GM19395 (cell line): ENCODE measurements around the gene EGR4.

Experiments used
- ATAC-seq: cut with Tn5 transposase; IDR thresholded peaks from one replicate; pipeline ENCODE4 v1.9.1; 2021; ENCODE audit warnings: mild to moderate bottlenecking, moderate library complexity; ENCODE audit not compliant: unreplicated experiment

Gene EGR4

DNA sequence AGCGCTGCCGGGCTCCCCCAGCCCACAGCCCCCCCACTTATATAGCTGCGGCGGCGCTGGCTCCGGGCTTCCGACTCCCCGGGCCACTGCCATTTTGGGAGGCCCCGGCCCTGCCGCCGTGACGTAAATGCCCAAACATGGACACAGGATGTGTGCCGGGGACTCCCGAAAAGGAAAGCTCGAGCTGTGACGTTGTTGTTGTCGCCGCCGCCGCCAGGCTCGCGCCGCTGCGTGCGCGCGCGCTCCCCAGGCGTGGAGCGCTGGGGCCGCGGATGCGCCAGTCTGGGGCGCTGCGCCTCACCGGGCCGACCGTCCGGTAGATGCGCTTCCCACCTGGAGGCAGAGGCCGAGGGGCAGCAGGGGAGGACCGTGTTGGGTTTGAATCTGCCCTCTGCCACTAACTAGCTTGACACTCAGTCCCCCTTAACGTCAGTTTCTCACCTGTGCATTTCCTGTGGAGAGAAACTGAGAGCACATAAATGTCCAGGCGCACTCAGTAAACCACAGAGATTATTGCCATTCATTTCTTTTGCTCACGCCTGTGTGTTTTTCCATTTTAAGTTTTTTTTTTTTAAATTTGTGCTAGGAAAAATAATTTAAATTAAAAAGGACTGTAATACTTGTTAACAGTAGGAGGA is at the start of gene EGR4:
TSS of gene EGR4 (minus strand) at position 15 of the 638 bp plus-strand sequence. CDS start 231 bp downstream, outside the sequence.
- peak; percentile 86 for ATAC-seq

DNA sequence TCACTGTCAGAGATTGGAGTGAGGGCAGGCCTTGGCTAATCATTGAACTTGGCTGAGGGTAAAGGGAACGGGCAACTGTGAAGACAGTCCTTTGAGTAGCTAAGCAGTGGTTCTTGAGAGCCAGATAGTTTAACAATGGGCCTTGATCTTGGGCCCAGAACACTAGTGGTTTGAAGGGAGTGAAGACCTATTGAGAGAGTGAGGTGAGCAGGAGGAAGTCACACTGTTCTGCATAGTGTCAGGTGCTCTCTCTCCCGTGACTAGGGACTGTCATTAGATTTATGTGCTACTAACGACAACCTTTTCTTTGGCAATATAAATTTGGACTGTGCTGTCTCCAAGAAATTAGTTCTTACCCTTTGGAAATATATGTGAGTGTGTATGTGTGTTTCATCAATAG is 47.7 kb upstream of the EGR4 start:
- ATAC-seq: no peak

DNA sequence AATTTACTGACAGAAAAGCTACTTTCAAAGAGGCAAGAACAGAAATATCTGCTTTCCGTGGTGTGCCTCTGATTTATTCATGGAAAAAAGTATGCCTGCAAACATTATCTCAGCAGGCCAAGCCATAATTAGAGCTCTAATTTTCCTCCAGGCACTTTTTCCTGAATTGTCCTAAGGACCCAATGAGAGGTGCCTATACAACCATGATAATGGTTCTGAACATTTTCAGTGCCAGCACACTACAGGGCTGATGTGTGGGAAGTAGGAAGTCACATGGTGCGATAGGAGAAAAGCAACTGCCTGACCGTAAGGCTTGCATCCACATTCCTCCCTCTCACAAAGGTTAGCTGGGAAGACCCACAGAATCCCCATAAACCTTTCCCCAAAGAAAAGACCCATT is 45.9 kb upstream of the EGR4 start:
- no peak for ATAC-seq

DNA sequence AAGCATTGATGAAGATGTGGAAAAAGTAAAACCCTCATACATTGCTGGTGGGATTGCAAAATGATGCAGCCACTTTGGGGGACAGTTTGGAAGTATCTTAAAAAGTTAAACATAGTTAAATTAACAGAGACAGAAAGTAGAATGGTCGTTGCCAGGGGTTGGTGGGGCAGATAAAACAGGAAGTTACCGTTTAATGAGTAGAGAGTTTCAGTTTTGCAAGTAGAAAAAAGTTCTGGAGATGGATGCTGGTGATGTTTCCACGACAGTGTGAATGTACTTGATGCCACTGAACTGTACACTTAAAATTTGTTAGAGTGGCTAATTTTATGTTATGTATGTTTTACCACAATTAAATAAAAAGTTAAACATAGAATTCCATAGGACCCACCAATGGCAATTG is 44.5 kb upstream of the EGR4 start:
- no peak for ATAC-seq

DNA sequence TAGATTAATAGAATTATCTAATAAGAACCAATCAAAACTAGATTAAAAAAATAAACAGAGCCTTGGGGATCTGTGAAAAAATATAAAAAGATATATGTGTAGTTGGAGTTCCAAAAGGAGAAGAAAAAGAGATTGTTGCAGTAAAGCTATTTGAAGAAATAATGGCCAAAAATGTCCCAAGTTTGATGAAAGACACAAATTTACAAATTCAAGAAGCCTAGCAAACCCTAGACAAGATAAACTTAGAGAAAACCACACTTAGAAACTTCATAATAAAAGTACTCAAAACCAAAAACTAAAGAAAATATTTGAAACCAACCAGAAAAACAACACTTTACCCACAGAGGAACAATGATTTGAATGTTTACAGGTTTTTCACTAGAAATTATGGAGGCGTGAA is 41.3 kb upstream of the EGR4 start:
- ATAC-seq: no peak

DNA sequence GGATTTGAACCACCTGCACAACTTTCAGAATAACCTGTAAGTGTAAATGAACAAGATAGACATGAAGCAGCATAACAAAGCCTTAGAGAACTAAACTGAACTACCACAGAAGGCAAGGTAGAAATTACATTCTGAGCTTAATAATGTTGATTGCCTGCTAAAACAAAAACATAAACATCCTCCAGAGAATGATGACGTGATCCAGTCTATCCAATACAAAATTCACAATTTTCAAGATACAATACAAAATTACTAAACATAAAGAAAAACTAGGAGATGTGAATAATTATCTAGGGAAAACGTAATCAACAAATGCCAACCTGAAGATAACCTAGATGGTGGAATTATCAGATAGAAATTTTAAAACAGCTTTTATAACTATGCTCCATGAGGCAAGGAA is 40.7 kb upstream of the EGR4 start:
- no peak for ATAC-seq

DNA sequence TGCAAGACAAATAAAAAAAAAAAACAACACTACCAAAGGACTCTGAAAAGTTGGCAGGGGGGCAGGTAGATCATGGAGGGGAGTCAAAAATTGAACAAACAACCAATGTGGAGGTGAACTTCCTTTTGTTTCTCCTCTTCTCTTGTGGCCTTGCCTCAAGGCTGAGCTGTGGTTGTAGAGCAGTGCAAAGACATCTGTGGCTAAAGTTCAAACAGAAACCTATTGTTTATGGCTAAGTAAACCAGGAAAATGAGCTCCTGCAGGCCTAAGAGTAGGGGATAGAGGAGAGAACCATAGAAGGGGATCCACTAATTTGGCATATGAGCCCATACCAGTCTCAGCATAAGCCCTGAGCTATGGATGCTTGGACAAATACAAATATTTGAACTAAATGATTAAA is 40.2 kb upstream of the EGR4 start:
- ATAC-seq: no peak

DNA sequence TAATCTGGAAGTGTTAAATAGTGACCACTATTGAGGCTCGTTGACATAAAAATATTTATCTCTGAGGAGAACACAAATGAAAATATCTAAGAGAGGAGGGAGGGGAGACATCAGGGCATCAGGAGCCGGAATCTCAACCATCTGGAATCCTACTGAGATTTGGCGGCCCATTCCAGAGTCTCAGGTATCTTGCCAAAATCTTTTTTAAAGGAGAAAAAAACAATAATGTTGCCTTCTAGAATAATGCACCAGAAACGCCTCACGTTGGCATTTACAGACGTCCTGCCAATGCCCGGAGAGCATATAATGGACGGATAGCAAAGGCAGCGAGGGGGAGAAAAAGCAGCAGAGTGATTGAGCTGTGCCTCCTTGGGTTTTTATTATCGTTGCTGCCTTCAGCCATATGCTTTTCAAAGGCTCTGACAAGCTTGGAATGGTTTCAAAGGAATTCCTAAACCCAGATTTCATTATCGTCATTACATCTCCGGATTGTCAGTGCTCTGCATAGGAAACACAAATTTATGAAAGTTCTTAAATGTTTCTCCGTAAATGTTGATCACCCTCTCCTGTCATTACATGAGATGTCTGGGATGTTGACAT is 30.9 kb upstream of the EGR4 start:
- ATAC-seq: no peak

DNA sequence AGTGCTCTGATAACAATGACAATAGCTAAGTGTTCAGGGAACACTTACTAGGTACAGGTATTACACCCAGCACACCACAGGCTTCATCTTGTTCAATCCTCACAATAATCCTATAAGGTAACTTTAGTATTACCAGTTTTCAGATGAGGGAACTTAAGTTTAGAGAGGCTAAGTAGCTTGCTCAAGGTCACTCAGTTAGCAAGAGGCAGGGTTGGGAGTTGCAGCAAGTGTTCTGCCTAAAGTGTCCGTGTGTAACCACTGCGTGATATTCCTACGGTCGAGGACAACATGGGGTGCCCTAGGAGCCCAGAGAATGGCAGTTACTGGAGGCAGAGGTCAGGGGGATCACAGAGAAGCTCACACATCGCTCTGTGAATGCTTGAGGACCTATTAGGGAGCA is 30.2 kb upstream of the EGR4 start:
- no peak for ATAC-seq

DNA sequence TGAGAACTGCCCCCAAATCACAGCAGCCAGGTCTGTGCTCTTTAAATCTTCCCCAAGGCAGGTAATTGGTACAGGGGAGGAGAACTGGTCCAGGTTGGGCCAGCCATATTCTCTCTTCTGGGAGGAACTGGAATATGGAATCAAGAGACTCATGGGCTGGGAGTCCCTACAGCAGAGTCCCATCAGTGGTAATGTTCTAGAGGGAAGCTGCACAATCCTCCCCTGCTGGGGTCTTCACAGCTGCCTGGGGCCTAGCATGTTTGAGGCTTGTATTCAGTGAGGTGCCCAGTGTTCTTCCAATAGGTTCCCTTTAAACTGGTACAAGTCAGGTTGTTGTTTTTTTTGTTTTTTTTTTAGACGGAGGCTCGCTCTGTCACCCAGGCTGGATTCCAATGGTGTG is 21.1 kb upstream of the EGR4 start:
- ATAC-seq: no peak

DNA sequence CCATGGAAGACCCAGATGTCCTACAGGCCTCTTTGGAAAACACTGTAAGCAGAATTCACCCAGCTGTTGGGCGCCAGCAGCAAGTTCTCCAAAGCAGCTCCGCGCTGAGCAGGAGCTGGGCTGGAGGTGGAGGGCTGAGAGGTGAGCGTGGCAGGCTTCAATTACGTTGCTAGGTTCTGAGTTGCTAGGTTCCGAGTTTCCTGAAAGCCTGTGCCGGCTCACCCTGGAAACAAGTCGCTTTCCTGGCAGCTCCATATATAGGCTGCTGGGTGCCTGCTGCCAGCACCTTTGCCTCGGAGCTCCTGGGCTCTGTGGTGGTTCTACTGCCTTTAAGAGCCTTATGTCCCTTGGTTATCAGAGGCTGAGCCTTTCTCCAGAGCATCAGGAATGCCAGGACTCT is 14.4 kb upstream of the EGR4 start:
- ATAC-seq: no peak

DNA sequence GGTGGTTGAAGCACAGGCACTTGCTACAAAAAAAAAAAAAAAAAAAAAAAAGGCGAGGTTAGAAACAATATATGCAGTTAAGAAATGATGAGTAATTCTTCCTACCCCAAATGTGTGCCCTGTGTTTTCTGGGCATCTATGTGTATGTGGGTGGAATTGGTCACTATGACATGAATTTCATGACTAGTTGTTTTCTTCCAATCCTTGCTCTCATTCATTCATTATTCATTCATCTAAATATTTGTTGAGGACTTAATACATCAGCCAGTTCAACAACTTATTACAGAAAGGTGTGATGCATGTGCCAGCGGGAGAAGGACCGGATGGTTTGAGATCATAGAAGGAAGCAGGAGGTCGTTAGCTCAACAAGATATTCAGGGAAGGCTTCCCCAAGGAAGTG is 8.3 kb upstream of the EGR4 start:
- no peak for ATAC-seq

DNA sequence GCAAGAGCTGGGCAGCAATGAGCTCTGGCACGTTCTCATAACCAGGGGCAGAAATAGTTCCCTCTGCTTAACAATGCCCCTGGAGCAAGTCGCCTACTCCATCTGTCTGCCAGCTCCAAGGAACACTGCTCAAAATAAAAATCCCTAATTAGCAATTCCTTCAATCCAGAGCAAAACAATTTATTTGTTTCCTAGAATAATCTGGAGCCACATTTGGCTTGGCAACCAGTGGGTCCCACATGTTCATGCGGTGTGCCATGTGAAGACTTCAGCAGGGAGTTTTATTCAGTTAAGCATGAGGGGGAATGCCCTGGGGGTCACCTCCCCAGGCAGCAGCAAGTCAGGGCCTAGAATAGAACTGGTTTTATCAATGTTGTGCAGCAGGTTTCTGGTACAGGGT is 7.6 kb upstream of the EGR4 start:
- no peak for ATAC-seq

DNA sequence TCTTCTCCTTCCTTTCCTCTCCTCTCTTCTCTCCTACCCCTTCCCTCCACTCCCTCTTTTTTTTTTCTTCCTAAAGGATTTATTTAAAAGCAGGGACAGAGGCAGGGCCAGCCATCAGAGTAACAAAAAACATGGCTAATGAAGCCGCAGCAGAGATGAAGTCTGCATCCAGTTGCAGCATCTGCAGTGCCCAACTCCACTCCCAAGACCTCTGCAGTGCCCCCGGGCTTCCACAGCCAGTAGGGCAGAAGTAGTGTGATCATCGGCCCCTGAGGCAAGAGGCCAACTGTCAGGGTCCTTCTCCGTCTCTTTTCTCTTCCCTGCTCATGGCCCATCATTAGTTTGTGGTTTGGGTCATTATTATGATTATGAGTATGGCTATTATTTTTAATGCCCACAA is 4.2 kb upstream of the EGR4 start:
- ATAC-seq: no peak

DNA sequence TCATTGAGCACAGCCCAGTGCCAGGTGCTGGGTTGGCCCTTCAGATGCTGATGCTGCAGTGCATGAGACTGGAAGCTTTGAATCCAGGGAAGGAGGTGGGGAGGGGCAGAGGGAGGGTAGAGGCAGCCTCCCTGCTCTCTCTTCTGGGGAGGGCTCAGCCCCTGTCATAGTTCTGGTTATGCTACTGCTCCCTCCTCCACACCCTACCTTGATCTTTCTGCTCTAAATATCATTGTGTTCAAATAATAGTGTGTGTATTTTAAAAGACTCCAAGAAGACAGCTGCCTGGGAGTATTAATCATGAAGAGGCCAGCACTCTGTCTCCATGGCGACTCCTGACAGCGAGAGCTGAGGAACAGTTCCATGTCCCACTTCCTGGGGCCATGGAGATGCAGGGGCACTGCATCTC is 3.8 kb upstream of the EGR4 start:
- ATAC-seq: no peak

DNA sequence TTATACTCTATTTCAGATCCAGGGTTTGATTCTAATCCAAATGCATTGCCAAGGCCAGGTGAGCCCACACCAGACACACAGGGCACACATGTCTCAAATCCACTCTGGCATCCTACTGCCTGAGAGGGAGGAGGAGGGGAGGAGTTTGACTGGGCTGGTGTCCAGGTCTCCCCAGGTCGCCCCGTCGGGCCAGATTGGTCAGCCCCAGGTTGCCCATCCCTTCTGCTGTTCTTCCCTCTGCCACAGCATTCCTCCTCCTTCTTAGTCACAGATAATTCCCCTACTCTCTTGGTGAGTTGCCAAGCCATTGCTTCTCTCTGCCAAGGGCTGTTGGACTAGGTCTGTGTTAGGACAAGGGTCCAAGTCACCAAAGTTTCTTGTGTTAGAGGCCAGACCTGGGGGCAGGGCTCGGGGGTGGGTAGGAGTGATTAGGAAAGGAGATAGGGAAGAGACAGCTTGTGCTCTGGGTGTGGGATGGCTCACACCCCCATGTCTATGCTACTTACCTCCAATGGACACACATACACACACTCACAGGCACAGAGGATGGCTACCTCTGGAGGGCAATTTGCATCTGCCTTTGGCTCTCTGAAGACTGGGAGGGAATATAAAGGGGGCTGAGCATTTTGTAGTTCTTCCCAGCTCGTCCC is 2.5 kb upstream of the EGR4 start:
- no peak for ATAC-seq

DNA sequence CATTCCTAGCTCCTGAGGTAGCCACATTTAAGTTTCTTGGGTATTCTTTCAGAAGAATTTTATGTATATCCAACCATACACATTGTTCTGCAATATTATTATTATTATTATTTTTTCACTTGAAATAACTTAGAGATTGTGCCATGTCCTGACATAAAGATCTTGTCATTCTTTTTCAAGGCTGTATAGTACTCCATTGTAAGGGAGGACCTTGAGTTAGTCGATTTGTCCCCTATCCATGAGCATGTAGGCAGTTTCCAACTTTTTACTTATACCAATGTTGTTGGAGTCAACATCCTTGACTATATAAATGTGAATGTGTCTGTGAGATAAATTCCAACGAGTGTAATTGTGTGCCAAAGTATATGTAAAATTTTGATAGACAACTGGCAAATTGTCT is 891 bp upstream of the EGR4 start:
- no peak for ATAC-seq

DNA sequence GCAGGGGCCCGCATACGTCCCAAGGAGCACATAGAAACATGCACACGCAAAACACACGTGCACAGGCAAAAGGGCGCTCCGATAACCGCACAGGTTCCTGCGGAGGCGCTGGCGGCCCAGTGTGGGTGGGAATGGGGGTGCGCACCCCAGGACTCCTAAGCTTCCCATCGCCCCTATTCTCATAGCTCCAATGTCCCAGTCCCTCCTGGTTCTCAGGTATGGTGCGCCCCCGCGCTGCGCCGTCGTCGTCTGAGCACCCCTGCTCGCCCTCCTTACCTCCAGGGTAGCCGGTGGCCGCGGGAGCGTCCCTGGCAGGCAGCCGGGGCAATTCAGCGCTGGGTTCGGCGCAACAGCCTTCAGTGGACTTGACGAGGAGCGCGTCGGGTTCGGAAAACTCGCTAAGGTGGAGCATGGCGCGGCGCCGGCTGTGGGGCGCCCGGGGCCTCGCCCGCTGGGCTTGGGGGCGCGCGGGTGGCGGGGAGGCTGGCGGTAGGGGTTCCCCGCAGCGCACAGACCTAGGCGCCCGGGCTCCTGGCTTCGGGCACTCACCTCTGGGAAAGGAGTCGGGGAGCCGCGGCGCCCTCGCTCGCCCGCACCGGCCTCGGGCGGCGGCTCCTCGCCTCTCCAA is 328 bp downstream of the EGR4 start:
- no peak for ATAC-seq

DNA sequence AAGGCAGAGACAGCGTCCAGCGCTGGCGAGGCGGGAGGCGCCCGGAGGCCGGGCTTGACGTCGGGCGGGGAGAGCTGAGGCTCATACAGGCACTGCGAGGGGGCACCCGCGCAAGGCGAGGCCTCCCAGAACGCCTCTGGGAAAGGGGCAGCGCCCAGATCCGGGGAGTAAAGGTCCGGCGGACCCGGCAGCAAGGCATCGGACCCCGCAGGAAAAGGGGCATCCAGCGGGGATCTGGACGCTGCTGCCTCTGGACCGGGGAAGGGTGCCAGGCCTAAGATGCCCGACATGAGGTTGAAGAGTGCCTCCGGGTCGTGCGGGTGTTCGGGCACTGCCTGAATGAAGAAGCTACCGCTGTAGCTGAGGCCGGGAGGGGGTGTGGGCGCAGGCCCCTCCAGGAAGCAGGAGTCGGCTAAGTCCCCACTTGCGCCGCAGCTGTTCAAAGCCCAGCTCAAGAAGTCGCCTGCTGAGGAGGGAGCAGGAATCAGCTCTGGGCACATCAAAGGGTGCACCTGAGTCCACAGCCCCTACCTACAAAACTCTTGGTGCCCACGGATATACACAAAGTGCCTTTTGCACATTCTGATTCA is 937 bp downstream of the EGR4 start:
- no peak for ATAC-seq

DNA sequence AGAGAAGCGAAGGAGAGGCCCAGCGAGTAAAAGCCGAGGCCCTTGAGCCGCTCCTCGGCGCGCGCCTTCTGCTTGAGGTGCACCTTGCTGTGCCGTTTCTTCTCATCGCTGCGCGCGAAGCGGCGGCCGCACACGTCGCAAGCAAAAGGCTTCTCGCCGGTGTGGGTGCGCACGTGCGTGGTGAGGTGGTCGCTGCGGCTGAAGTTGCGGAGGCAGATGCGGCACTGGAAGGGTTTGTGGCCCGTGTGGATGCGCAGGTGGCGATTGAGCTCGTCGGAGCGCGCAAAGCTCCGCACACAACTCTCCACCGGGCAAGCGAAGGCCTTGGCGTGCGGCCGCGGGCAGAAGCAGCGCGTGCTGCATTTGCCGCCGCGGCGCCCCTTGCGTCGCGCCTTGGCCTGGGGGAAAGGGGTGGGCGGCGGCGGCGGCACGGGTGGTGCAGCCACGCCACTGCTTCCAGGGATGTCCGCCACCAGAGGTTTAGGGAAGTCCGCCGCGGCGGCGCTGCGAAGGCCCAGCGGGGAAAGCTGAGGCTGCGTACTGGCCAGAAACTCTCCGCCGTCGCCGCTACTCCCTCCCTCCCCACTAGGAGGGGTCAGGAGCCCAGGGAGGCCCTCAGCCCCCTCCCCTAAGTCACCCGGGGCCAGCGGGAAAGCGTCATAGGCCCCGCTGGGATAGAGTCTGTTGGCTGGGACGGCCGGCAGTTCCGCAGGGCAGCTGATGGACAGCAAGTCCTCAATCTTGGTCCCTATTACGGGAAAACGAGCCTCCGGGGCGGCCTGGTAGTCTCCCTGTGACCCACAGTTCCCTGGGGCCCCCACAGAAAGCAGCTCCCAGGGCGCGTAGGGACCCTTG is 1.7 kb downstream of the EGR4 start:
- ATAC-seq: no peak

DNA sequence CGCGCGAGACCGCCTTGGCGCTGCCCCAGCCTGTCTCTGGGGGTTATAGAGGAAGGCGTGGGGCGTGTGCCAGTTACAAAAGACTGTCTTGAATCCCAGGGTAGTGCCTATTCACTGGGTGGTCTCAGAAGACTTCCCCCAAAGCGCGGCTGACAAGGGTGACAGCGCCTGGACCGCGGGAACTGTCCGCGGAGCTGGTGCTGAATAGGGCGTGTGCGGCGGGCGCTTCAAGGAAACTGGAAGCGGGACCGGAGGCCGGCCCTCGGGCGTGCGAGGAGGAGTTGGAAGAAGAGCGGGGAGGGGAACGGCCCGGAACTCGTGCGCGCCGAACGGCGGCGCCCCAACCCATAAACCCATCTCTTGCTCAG is 2.3 kb downstream of the EGR4 start:
- no peak for ATAC-seq
